OCI-LY7 (cell line): ENCODE measurements around the gene TSG101.

ENCODE experiments used
- EZH2phosphoT487 ChIP-seq: fragments of 200-600 bp; sonication (generic); IDR thresholded peaks from 2 replicates; pipeline ENCODE4 v1.6.1; 2018; ENCODE audit warnings: low read depth, borderline replicate concordance, mild to moderate bottlenecking, mixed run types, antibody characterized with exemption, low read length, moderate library complexity, mixed read lengths
- TF ChIP-seq, protein P1 (sequence below): fragments of 200-600 bp; sonication (generic); conservative IDR thresholded peaks from 2 replicates; pipeline ENCODE4 v1.5.1; 2014; ENCODE audit warnings: mild to moderate bottlenecking, antibody characterized with exemption, low read length, moderate library complexity, mixed read lengths

DNA sequence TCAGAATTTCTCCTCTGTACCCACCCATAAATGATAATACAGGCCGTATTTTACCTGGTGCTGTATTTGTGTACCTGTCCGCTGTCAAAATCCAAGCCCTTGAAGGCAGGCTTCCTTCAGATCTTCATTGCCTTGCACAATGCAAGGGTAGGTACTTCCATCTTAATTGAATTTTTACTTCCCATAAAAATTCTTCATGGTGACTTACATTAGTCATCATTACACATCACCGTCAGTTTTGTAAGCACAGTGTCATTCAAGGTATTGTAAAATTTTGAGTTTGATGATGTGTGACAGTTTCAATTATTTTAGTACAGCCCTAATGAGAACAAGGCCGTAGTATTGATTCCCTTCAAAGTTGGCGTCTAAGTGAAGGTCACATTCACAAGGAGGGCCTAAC is 770 bp upstream of the TSG101 start:
- TF ChIP-seq, protein P1, sequence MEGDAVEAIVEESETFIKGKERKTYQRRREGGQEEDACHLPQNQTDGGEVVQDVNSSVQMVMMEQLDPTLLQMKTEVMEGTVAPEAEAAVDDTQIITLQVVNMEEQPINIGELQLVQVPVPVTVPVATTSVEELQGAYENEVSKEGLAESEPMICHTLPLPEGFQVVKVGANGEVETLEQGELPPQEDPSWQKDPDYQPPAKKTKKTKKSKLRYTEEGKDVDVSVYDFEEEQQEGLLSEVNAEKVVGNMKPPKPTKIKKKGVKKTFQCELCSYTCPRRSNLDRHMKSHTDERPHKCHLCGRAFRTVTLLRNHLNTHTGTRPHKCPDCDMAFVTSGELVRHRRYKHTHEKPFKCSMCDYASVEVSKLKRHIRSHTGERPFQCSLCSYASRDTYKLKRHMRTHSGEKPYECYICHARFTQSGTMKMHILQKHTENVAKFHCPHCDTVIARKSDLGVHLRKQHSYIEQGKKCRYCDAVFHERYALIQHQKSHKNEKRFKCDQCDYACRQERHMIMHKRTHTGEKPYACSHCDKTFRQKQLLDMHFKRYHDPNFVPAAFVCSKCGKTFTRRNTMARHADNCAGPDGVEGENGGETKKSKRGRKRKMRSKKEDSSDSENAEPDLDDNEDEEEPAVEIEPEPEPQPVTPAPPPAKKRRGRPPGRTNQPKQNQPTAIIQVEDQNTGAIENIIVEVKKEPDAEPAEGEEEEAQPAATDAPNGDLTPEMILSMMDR: no peak
- TF ChIP-seq EZH2phosphoT487: no peak
